NCI-H1694 treated with DMSO at 0.1 percent for 48 hours (cell line): ENCODE measurements around the gene TRAK2.
"Not testable (repeated sequence)": the region's sequence is repeated elsewhere in the genome, so short reads cannot be mapped to it uniquely, and the experiment has no call there.

Experiments
- DNase-seq: peaks from one replicate; lab custom pipeline; 2025; lab: John Stamatoyannopoulos, UW

TRAK2 gene

DNA sequence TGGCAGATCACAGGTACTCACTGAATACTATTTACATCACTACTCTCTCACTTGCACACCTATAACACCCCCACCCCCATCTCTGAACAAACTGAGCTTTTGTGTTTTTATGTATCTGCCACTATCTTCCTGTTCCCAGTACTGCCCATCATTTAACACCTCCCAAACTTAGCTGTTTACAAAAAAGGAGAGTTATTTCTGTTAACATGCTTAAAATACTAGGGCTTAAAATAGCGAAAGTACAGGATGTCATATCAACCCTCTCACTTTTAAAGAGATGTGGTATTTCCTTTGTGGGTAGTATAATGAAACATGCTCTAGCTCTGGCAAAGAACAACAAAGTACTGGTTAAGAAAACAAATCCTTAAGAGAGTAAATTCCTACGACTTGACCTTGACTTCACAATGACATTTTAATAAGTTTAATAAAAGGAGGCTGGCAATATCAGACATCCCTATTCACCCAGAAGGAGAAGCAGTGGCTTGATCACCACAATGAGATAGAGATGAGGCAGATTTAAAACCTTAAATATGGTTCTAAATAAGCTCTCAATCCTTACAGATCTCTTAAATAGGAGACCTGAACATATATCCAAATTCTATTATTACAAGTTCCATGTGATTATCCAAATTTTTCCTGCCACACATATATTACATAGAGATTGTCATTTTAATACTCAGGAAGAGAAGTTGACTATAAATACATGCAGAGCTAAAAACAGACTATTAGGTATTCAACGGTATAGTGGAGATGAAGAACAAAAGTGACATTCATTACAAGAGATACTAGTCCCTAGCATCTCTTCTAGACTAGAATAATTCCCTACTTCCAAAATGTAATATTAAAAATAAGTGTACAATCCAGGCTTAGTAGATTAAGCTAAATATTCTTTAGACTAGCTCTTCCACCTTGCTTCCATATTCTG lies 36.9 kb downstream of the TRAK2 start:
- no peak for DNase-seq

DNA sequence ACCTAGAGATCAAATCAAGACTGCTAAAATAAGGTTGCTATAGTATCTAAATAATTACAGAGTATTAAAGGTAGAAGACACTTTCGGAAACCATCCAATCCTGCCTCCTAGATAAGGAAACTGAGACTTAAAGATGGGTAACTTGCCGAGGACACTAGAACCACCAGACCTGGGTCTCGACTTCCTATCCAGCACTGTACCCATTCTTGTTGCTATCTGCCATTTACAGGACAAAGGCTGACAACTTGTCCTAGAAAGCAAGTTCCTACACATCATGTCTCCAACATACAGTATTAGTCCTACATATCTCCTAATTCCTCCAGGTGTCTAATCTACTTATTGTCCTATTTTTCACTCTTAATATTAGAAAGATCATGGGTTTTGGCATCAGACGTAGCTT lies 37.7 kb downstream of the TRAK2 start:
- no peak for DNase-seq

DNA sequence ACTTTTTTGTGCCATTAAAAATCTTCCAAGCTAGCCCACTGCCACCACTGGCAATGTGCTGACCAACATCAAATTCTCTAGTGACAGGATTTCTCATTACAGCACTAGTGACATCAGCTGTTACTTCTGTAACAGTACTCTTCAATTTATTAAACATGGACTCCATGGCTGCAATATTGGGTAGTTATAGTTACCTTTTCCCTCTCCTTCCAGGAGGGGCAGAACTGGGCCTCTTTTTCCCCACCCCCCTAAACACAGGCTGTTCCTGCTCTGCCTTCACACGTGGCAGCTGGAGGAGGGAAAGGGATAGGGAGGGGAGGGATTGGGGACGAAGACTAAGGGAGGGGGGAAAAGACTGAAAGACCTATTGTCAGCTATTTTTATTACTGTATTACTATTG lies 38.1 kb downstream of the TRAK2 start:
- no peak for DNase-seq

DNA sequence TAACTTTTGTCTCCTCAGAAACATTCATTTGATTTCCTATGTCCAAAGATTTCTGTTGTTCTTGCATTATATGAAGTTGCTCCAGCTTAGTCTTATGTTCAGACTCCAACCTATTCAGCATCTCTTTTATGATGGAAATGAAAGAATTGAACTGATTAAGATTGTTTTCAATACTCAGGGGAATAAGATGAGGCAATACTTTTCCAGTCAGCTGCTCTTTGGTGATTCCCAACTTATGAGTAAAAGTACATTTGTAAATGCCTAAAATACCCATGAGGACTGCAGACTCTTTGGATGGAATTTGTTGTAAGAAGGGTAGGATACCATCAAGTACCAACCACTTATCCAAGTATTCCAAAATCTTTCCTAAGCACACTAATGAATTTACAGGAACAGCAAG lies 39.8 kb downstream of the TRAK2 start:
- no peak for DNase-seq

DNA sequence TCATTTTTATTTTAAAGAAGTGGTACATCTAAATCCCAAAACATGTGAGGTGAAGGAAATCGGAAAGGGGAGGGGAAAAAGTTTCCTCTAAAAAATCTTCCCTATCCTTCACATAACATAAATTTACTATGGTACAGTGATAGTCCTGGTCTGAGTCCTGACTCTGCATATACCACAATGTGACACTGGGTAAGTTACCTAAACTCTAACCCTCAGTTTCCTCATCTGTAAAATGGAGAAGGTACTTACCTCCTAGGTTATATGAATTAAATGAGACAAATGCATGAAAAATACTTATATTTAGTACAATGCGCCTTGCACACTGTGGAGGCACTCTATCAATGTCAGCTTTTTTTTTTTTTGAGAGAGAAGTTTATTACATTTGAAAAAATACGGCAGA lies 42.3 kb downstream of the TRAK2 start:
- no peak for DNase-seq

DNA sequence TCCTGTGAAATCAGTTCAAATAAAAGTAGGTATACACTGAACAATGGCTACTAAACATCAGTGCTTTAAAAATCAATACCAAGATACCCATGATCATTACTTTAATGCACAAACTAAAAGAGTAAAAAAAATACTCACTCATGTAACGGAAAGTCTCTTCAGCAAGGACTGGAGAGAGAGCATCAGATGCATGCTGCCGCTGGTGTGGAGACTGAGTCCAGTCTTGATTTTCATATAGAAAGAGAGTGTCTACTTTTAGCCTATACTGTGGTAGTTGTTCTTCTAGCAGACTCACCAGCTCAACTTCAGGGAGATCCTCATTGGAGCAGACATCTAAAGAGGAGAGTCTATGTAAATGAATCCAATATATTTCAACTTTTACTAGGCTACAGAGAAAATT lies 44.0 kb downstream of the TRAK2 start:
- no peak for DNase-seq

DNA sequence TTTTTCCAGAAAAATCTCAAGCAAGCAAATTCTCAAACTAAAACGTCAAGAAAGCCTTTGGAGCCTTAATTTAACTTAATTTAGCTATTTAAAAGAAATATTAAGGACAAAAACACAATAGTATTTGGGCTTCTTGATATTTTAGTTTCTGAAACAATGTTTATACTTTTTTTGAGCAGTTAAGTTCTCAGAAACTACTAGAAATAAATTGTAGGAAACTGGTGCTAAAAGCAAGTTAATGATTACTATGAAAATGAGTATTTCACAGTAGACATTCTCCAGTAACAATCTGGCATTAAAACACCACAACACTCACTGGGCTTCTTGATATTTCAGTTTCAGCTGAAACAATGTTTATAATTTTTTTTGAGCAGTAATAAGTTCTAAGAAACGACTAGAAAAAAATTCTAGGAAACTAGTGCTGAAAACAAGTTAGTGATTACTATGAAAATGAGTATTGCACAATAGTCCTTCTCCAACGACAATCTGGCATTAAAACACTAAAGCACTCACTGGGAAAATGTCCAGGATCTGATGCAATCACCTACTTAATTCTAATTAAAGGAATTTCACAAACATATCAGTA lies 45.1 kb downstream of the TRAK2 start:
- peak; percentile 34 for DNase-seq

DNA sequence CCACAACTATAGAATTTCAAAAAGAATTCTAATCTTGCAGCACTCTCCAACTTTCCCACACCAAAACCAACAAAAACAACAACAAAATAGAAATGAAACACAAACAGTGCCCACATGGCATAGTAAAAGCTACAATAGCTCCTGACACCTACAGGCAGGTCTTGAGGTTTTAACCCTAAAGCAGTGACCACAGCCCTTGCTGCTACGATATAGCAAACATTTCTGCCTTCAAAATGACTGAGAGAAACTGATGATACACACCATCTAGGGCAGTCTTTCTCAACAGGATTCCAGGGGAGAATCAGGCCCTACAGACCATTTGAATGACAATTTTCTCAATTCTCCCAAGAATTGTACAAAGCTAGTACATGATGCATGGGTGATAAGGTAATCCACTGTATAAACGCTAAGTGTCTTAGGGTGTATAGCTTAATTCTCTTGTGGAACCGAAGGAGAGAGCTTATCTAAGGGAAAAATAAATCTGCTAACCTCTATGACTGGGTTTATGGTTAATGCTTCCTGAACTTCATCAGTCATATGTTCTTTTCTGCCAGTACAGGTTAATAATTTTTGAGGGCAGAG lies 46.5 kb downstream of the TRAK2 start:
- DNase-seq, result no peak

DNA sequence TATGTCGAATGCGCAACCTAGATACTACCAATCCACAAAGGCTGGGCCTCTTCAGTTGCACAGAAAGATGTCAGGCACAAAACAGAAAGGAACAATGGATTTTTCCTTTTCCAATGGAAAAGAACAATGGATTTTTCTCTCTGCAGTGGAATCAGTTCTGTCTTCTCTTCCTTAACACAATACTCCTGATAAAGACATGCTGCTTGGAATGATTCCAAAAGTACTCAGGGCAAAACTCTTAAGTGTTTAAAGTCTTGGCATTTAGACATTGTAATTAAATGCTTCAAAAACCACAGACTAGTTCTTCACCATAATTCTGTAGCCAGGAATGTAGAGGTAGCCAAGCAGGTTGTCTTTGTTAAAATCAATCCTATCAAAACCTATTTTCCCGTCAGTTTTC lies 47.4 kb downstream of the TRAK2 start:
- no peak for DNase-seq

DNA sequence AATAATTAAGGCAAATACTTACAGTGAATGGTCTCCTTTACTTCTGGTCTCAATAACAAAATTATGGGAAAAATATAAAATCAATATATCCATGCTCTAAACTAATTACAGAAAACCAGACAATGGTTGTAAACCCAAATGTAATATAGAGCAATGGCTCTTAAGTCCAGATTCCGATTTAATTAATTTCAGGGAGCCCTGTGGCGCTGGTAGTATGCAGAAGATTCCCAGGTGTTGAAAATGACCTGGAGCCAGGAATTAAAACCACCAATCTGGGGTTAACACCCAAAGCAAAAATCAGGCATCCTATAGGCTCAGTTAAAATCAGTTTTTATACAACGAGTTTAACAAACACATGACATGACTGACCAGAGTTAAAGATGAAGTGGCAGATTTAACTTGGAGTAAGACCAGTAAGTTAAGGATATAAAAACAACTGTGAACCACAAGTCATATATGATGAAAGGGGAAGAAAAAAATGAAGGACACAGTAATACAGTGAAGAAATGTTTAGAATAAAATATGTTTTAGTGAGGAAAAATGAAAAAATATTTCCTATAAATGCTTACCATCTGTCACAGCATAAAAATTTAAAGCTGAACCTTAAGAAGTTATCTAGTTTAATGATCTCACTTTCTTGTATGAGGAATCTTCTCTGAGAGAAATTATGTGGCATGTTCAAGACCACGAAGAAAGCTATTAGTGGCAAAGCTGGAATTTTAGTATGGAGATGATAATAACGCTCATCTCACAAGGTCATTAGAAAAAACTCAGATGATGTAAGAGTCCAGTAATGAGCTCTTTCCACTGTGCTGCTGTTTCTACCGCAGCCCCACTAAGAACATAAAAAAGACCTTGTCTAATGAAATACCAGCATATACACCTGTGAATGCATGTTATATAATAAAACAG lies 48.4 kb downstream of the TRAK2 start:
- DNase-seq, result no peak

DNA sequence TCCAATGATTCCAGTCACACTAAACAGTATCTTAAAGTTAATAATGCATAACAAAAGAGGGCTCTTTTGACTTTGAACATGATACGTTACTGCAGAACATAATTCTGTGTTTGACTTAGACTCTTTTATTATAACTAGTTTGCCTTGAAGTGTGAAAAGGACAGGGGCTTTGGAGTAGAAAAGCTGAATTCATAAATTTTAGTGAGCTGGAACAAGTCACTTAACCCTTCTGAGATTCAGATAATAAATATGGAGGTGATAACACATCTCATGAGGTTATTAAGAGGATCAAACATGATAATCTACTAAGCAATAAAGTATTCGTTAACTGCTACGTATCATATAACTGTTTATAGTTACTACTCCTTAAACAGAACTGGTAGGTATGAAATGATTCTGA lies 49.4 kb downstream of the TRAK2 start:
- DNase-seq, result no peak

DNA sequence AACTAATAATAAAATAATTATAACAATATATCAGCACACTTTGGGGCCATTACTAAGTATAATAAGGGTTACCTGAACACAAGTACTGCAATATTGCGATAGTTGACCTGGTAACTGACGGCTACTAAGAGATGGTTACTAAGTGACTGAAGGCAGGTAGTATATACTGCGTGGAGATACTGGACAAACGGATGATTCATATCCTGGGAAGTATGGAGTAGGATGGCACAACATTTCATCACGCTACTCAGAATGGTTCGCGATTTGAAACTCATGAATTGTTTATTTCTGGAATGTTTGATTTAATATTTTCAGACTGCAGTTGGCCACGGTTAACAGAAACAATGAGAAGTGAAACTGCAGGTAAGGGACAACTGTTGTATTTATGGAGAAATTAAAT lies 54.7 kb downstream of the TRAK2 start:
- no peak for DNase-seq

DNA sequence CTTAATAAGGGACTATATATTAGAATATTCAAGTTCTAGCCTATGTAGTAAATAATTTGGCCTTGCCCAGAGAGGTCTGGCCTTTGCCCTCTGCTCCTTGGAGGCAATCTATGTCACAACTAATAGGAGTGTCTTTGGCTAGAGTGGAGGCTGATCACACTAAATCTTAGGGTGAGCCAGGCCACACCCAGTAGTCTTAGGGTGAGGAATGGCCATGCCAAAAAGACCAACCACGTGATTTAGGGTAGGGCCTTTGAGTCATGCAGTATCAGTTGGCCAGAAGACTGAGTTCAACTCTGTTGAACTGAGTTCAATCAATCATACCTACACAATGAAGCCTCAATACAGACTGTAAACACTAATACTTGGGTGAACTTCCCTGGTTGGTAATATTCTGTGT lies 68.1 kb downstream of the TRAK2 start:
- DNase-seq, result no peak

DNA sequence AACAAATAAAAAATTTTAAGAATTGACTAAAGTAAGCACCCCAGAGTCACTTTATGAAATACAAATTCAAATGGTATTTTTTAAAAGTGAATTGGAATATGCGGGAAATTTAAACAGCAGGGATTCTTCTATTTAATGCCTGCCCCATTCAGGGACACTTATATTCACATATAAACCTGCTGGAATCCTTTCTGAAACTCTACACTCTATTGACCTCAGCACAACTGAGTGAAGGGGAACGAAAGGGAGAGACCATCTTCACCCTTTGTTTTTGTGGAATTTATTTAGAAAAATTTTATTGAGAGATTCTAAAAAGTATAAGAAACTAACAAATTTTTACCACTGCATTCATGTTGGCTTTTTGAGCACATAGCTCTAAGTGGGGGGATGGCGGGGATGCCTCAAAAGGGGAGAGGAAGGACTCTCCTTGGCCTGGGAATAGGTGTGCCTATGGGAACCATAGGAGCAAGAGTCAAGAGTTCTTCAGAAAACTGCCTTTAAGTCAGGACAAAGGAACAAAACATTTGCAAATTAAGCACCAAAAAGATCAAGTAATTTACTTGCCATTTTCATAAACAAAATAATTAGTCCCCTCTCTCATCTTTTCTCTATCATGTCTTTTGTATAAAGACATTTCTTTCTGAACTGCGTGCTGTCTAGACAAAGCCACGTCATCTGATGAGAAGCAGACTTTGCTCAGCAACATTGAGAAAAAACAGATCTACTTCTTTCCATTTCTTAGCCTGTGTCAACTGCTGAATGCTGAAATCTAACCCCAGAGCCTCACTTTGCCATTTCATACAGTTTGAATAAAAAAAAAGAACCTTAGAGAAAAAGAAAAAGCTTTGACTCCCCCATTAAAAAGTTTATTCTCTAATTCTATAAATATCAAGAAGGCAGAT lies 72.5 kb downstream of the TRAK2 start:
- DNase-seq, result no peak

DNA sequence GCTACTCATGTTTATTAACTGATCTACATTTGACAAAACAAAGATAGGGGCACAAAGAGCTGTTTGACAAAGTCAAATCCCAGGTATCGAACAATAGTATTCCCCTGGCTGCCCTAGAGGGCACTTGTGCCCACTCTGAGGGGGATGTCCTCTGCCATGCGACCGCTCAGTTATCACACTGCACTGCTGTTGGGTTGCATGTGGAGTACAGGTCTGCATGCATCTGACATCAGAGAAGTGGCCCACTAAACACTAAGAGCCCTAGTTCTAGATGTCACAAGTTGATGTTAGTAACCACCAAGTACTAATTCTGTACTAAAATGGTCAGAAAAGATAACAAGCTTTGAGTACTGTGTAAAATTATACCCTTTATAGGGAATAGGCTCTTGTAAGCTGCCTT lies 74.0 kb downstream of the TRAK2 start:
- no peak for DNase-seq

DNA sequence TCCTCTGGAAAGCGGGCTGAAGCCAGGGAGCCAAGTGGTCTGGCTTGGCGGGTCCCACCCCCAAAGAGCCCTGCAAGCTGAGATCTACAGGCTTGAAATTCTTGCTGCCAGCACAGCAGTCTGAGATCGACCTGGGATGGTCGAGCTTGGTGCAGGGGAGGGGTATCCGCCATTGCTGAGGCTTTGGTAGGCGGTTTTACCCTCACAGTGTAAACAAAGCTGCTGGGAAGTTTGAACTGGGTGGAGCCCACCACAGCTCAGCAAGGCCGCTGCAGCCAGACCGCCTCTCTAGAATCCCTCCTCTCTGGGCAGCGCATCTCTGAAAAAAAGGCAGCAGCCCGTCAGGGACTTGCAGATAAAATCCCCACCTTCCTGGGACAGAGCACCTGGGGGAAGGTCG lies 81.5 kb downstream of the TRAK2 start:
- DNase-seq, result no peak

DNA sequence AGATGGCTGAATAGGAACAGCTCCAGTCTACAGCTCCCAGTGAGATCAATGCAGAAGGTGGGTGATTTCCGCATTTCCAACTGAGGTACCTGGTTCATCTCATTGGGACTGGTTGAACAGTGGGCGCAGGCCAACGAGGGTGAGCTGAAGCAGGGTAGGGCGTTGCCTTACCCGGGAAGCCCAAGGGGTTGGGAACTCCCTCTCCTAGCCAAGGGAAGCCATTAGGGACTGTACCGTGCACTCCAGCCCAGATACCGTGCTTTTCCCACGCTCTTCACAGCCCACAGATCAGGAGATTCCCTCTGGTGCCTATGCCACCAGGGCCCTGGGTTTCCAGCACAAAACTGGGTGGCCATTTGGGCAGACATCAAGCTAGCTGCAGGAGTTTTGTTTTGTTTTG lies 81.9 kb downstream of the TRAK2 start:
- DNase-seq, result not testable (repeated sequence)

DNA sequence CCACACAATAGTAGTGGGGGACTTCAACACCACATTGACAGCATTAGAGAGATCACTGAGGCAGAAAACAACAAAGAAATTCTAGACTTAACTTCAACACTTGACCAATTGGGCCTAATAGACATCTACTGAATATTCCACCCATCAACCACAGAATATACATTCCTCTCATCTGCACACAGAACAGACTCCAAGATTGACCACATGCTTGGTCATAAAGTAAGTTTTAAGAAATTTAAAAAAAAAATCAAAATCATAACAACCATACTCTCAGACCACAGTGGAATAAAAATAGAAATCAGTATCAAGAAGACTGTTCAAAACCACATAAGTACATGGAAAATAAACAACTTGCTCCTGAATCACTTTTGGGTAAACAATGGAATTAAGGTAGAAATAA lies 85.1 kb downstream of the TRAK2 start:
- DNase-seq, result no peak

DNA sequence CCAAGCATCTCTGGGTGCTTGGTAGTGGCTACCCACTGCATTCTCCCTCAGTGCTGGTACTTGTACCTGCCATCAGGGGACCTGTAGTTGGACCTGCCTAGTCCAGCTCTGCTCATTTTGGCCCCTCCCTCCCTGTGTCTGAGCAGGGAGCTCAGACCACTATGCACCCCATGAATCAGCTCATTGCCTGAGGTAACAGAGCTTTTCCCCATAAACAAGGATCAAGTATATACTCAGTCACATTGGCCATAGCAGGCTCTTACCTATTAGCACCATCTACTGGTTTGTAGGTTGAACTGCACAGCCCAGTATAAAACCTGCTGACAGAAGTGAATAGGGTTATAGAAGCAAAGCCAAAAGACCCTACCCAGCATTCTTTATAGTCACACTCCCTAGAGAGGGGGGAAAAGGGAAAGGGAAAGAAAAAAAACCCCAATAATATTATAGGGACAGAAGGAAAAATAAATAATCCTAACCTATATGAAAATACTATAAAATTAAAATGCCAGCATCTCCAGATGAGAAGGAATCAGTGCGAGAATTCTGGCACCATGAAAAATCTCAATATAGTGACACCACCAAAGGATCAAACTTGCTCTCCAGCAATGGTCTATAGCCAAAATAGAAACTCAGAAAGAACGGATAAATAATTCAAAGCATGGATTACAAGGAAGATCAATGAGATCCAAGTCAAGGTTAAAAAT lies 87.2 kb downstream of the TRAK2 start:
- peak; percentile 66 for DNase-seq

DNA sequence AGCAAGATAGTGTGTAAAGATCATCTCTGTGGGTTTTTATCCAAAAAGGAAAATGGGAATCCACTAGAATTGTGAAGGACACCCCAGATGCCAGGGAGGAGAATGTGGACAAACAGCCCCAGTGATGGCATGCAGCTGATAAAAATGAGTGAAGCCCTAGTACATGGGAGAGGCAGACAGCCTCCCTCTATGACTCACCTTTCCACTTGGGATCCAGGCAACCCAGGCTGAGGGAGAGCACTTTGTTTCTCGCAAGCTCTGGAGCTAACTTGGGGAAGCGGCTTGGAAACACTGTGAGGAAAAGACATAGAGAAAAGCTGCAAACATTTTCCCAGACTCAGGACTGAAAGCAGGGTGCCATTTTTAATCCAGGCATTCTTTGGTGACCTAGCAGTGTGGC lies 88.9 kb downstream of the TRAK2 start:
- no peak for DNase-seq
